PC-9 (cell line): ENCODE data around the gene QRFP.
"Not testable (repeated sequence)": the region's sequence is repeated elsewhere in the genome, so short reads cannot be mapped to it uniquely, and the experiment has no call there.

Source experiments
- EZH2 ChIP-seq: fragments of 200-600 bp; sonication (generic); IDR thresholded peaks from 2 replicates; pipeline ENCODE4 v1.8.0; 2017; ENCODE audit warnings: antibody characterized with exemption, low read depth
- TF ChIP-seq, protein P1 (sequence below): fragments of 200-600 bp; sonication (generic); conservative IDR thresholded peaks from 2 replicates; pipeline ENCODE4 v1.6.1; 2017; ENCODE audit warnings: mixed run types, antibody characterized with exemption, mild to moderate bottlenecking, moderate library complexity

- TF ChIP-seq, protein P1, sequence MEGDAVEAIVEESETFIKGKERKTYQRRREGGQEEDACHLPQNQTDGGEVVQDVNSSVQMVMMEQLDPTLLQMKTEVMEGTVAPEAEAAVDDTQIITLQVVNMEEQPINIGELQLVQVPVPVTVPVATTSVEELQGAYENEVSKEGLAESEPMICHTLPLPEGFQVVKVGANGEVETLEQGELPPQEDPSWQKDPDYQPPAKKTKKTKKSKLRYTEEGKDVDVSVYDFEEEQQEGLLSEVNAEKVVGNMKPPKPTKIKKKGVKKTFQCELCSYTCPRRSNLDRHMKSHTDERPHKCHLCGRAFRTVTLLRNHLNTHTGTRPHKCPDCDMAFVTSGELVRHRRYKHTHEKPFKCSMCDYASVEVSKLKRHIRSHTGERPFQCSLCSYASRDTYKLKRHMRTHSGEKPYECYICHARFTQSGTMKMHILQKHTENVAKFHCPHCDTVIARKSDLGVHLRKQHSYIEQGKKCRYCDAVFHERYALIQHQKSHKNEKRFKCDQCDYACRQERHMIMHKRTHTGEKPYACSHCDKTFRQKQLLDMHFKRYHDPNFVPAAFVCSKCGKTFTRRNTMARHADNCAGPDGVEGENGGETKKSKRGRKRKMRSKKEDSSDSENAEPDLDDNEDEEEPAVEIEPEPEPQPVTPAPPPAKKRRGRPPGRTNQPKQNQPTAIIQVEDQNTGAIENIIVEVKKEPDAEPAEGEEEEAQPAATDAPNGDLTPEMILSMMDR: not testable (repeated sequence)
- not testable (repeated sequence) for TF ChIP-seq EZH2
Measured at GRCh38 chr9:130910041-130910440, 13.4 kb upstream of the QRFP start.
